B cell (primary cell): Measurements from ENCODE around the gene SLC41A3. TPM values are rescaled to one million over a fixed set of nuclear protein-coding genes. Genes with fewer than 3 reads are reported as not detected.
A peak's percentile ranks its signal among the peaks of the same experiment; 100 is the strongest.

Experiments used
- ATAC-seq: fragments of 200-7000 bp; cut with Tn5 transposase; one replicate; pipeline ENCODE4 v1.10.0; 2021; ENCODE audit warnings: low read depth, mild to moderate bottlenecking, moderate number of reproducible peaks, moderate library complexity
- CTCF ChIA-PET: fragments of 350-600 bp; sonication (Branson Sonifier 250); formaldehyde crosslinking; loops from one replicate; lab custom pipeline; 2021; ENCODE audit warnings: antibody characterized with exemption, inconsistent platforms; lab: Charles Lee
- POLR2A ChIA-PET: fragments of 350-600 bp; sonication (Branson Sonifier 250); formaldehyde crosslinking; loops from one replicate; lab custom pipeline; 2021; ENCODE audit warnings: antibody characterized with exemption; lab: Charles Lee
- DNase-seq: peaks from one replicate; pipeline ENCODE4 v3.0.0; 2013
- H2AFZ ChIP-seq: 2 replicates; pipeline ENCODE4 v1.6.1; 2012; ENCODE audit warnings: mild to moderate bottlenecking, low read depth, low read length; ENCODE audit not compliant: insufficient read depth, poor library complexity, severe bottlenecking
- H3K27ac ChIP-seq, 2 donors: 1 replicate in 1 of 2; 2 replicates in 1 of 2; pipeline ENCODE4 v1.5.1; 2012 to 2013; ENCODE audit warnings: low read length in 2 of 2, mild to moderate bottlenecking in 2 of 2, moderate library complexity in 1 of 2
- H3K27me3 ChIP-seq, 4 experiments: fragments of 200-600 bp in 1 of 4; sonication (generic) in 1 of 4; replicated peaks in 1 of 4; 1 replicate in 2 of 4; 2 replicates in 2 of 4; pipeline versions ENCODE4 v1.6.1 to v1.7.0; 2013 to 2016; ENCODE audit warnings: low read length in 3 of 4, mild to moderate bottlenecking in 2 of 4, mixed read lengths in 1 of 4, moderate library complexity in 1 of 4; ENCODE audit not compliant: insufficient read depth in 4 of 4, control insufficient read depth in 3 of 4; ENCODE audit errors: control extremely low read depth in 1 of 4
- H3K36me3 ChIP-seq, 2 experiments: replicated peaks in 1 of 2; 1 replicate in 1 of 2; 2 replicates in 1 of 2; pipeline versions ENCODE4 v1.6.1 to v1.7.1; 2013; ENCODE audit warnings: low read length in 1 of 2; ENCODE audit not compliant: insufficient read depth in 2 of 2, control insufficient read depth in 1 of 2; ENCODE audit errors: control extremely low read depth in 1 of 2, extremely low read depth in 1 of 2
- H3K4me1 ChIP-seq, 2 donors: fragments of 200-600 bp in 1 of 2; sonication (generic) in 1 of 2; 1 replicate in 1 of 2; 2 replicates in 1 of 2; pipeline versions ENCODE4 v1.5.1 to v1.6.1; 2013 to 2017; ENCODE audit warnings: low read length in 2 of 2; ENCODE audit not compliant: control insufficient read depth in 2 of 2, insufficient read depth in 2 of 2
- H3K4me2 ChIP-seq: replicated peaks from 2 replicates; pipeline ENCODE3; 2012; ENCODE audit warnings: mild to moderate bottlenecking, low read depth, low read length; ENCODE audit not compliant: poor library complexity, severe bottlenecking
- H3K4me3 ChIP-seq, 5 experiments: fragments of 200-600 bp in 1 of 5; sonication (generic) in 1 of 5; 1 replicate in 3 of 5; 2 replicates in 2 of 5; pipeline versions ENCODE4 v1.5.1 to v1.7.0; 2011 to 2016; ENCODE audit warnings: low read length in 4 of 5, mild to moderate bottlenecking in 4 of 5, low read depth in 2 of 5, control low read depth in 1 of 5, moderate library complexity in 1 of 5; ENCODE audit not compliant: insufficient read depth in 1 of 5; ENCODE audit errors: control extremely low read depth in 1 of 5, extremely low read depth in 1 of 5
- H3K79me2 ChIP-seq: fragments of 200-600 bp; sonication (generic); one replicate; pipeline ENCODE4 v1.6.0; 2016; ENCODE audit warnings: low read length; ENCODE audit not compliant: control insufficient read depth, insufficient read depth
- H3K9ac ChIP-seq: fragments of 200-600 bp; sonication (generic); 2 replicates; pipeline ENCODE4 v1.6.1; 2017; ENCODE audit warnings: mild to moderate bottlenecking, low read length, moderate library complexity
- H3K9me3 ChIP-seq, 3 donors: one replicate each; pipeline versions ENCODE4 v1.6.1 to v1.7.1; 2013; ENCODE audit warnings: low read length in 2 of 3; ENCODE audit not compliant: control insufficient read depth in 2 of 3, insufficient read depth in 1 of 3; ENCODE audit errors: control extremely low read depth in 1 of 3
- H4K20me1 ChIP-seq: 2 replicates; pipeline ENCODE4 v1.6.0; 2012; ENCODE audit warnings: mild to moderate bottlenecking, low read length; ENCODE audit not compliant: insufficient read depth, control insufficient read depth, poor library complexity, severe bottlenecking
- H3K27ac Mint-ChIP-seq: one replicate; pipeline ENCODE4 v1.8.0; 2021; ENCODE audit warnings: mixed read lengths
- H3K27me3 Mint-ChIP-seq: one replicate; pipeline ENCODE4 v1.8.0; 2021; ENCODE audit warnings: mixed read lengths
- H3K4me1 Mint-ChIP-seq: one replicate; pipeline ENCODE4 v1.8.0; 2021; ENCODE audit warnings: mixed read lengths
- H3K4me3 Mint-ChIP-seq: one replicate; pipeline ENCODE4 v1.8.0; 2021; ENCODE audit warnings: mixed read lengths
- H3K9me3 Mint-ChIP-seq: one replicate; pipeline ENCODE4 v1.8.0; 2022; ENCODE audit warnings: mixed read lengths; ENCODE audit not compliant: insufficient read depth
- CTCF ChIP-seq: fragments of 200-600 bp; IDR thresholded peaks from one replicate; pipeline ENCODE4 v1.8.0; 2022; ENCODE audit warnings: antibody characterized with exemption, mild to moderate bottlenecking
- EZH2 ChIP-seq: IDR thresholded peaks from 2 replicates; pipeline ENCODE4 v1.6.1; 2012; ENCODE audit warnings: borderline replicate concordance, low read depth, mild to moderate bottlenecking, moderate library complexity, low read length; ENCODE audit not compliant: insufficient read depth, poor library complexity, severe bottlenecking
- WGBS: methylation state at CpG from one replicate; pipeline ENCODE4 v1.1.5; 2013; ENCODE audit warnings: missing lambda C conversion rate; ENCODE audit not compliant: insufficient coverage; 5-methylcytosine and 5-hydroxymethylcytosine counted together
- intact Hi-C: fragments of 100-400 bp; cut with micrococcal nuclease; formaldehyde crosslinking; loops from one replicate; pipeline ENCODE4 v1.10.0; 2022
- polyA plus RNA-seq: library from polyadenylated mRNA; depleted of rRNA; stranded (reverse); fragments of >200 nt; gene quantifications from 2 replicates; pipeline ENCODE4 v1.2.3, GENCODE V29; 2012
- total RNA-seq, 2 donors: library from RNA; stranded (reverse); fragments of 120-200 nt in 1 of 2; gene quantifications; 1 replicate in 1 of 2; 2 replicates in 1 of 2; pipeline versions ENCODE4 v1.2.3 to v1.2.4, GENCODE V29; 2013 to 2022

The SLC41A3 gene
- total and polyA plus RNA-seq, 2 donors (not counting 1 experiment from before 2014, with no cell fraction given), result 34.2 to 39.3 TPM

GRCh38 chr3:126113733-126114442 lies 30.0 kb upstream of the SLC41A3 start:
- Mint-ChIP-seq H3K27me3 (peaks cover 2% of the 10 kb centered on the region), H3K4me3 (no peak overlapping the region), H3K9me3 (no peaks in the 10 kb centered on the region), H3K27ac (no peak overlapping the region), H3K4me1 (no peaks in the 10 kb centered on the region)
- ATAC-seq (peak; percentile 33), DNase-seq (no peak)
- no peaks in the 10 kb centered on the region for H3K27me3 ChIP-seq
- no peak overlapping the region for H3K4me2 ChIP-seq
- no peak overlapping the region for H2AFZ ChIP-seq
- intact Hi-C loops, result no loop called here
- H3K4me1 ChIP-seq, result no peaks in the 10 kb centered on the region
- no peak overlapping the region for H3K27ac ChIP-seq
- H3K9ac ChIP-seq, result no peak overlapping the region
- ChIA-PET CTCF (interaction anchor here (0.6 kb wide), 1 partner anchor 21 kb away, joined by 3 read pairs; no protein-coding TSS in a partner anchor), POLR2A (no interaction called here)
- H3K36me3 ChIP-seq, result no peaks in the 10 kb centered on the region
- no peak overlapping the region for H3K4me3 ChIP-seq
- H3K79me2 ChIP-seq, result no peaks in the 10 kb centered on the region
- TF ChIP-seq EZH2 (no peak), CTCF (peak; percentile 17)
- no peaks in the 10 kb centered on the region for H4K20me1 ChIP-seq
- H3K9me3 ChIP-seq, result no peaks in the 10 kb centered on the region
- WGBS, result 77% methylated on average over 6 of the region's 9 CpGs

GRCh38 chr3:126113238-126113555 lies 29.3 kb upstream of the SLC41A3 start:
- no peak overlapping the region for H3K4me3 ChIP-seq
- ATAC-seq (no peak), DNase-seq (no peak)
- Mint-ChIP-seq H3K27ac (no peak overlapping the region), H3K27me3 (no peaks in the 10 kb centered on the region), H3K9me3 (no peaks in the 10 kb centered on the region), H3K4me1 (no peaks in the 10 kb centered on the region), H3K4me3 (no peak overlapping the region)
- no peak overlapping the region for H3K27ac ChIP-seq
- H3K79me2 ChIP-seq, result no peaks in the 10 kb centered on the region
- intact Hi-C loops, result no loop called here
- no peaks in the 10 kb centered on the region for H3K27me3 ChIP-seq
- CTCF ChIA-PET, result no interaction called here
- H3K4me2 ChIP-seq, result no peak overlapping the region
- no peak for TF ChIP-seq CTCF
- no peak for TF ChIP-seq EZH2
- no peaks in the 10 kb centered on the region for H3K9me3 ChIP-seq
- H3K9ac ChIP-seq, result no peak overlapping the region
- H2AFZ ChIP-seq, result no peak overlapping the region
- H3K4me1 ChIP-seq, result no peaks in the 10 kb centered on the region
- no peaks in the 10 kb centered on the region for H4K20me1 ChIP-seq
- no peaks in the 10 kb centered on the region for H3K36me3 ChIP-seq
- WGBS, result 92% methylated on average over 6 of the region's 6 CpGs
- POLR2A ChIA-PET, result no interaction called here
